OCI-LY1 (cell line): ENCODE data around the gene OLR1.

ENCODE experiments used
- CTCF ChIP-seq: fragments of 200-600 bp; sonication (generic), shearing (Covaris generic); IDR thresholded peaks from 2 replicates; pipeline ENCODE4 v1.5.1; 2017; ENCODE audit warnings: mild to moderate bottlenecking, antibody characterized with exemption, low read length, moderate library complexity, mixed read lengths
- EZH2 ChIP-seq: fragments of 200-600 bp; sonication (generic), shearing (Covaris generic); IDR thresholded peaks from 2 replicates; pipeline ENCODE4 v1.8.0; 2017; ENCODE audit warnings: borderline replicate concordance, mixed run types, mild to moderate bottlenecking, antibody characterized with exemption, low read length, moderate library complexity, mixed read lengths

GRCh38 chr12:10215436-10215835, 43.5 kb upstream of the OLR1 start:
- TF ChIP-seq CTCF, result no peak
- TF ChIP-seq EZH2, result no peak
